Omental fat pad (tissue), 4 donors: ENCODE results near the gene TMBIM1. TPM values are rescaled to one million over a fixed set of nuclear protein-coding genes. Genes with fewer than 3 reads are reported as not detected.
A peak's percentile ranks its signal among the peaks of the same experiment; 100 is the strongest.

Source experiments
- ATAC-seq: fragments of 150-250 bp; one replicate; pipeline ENCODE4 v1.9.1; 2016; ENCODE audit warnings: mild to moderate bottlenecking, moderate library complexity; ENCODE audit not compliant: low FRiP score
- DNase-seq: peaks from one replicate; pipeline ENCODE4 v3.0.0-alpha.2; 2019; ENCODE audit warnings: low spot score
- CTCF ChIP-seq, 3 donors: fragments of 450-650 bp; IDR thresholded peaks; one replicate each; pipeline ENCODE4 v1.5.1; 2016 to 2017; ENCODE audit warnings: antibody characterized with exemption in 3 of 3, mild to moderate bottlenecking in 3 of 3, moderate library complexity in 2 of 3
- total RNA-seq, 4 donors: library from RNA; depleted of rRNA; stranded (reverse); fragments of >200 nt; gene quantifications; one replicate each; pipeline ENCODE4 v1.1.0, GENCODE V29; 2016

TMBIM1 gene
- total RNA-seq, 4 donors from 2014 or later = 190 to 689 (median 399) TPM

GRCh38 chr2:218325566-218326160, 33.4 kb upstream of the TMBIM1 start:
- no peak for TF ChIP-seq CTCF (IDR thresholded peaks at IDR 0.05)
- DNase-seq (no peak), ATAC-seq (no peak)

- no peak for TF ChIP-seq CTCF (IDR thresholded peaks at IDR 0.05)
- ATAC-seq (peak; percentile 61), DNase-seq (peak; percentile 35)
Measured at GRCh38 chr2:218323526-218324472, 31.5 kb upstream of the TMBIM1 start.

GRCh38 chr2:218322768-218323525, 30.6 kb upstream of the TMBIM1 start:
- peak; percentile 42 for DNase-seq
- peak; percentile 84 for ATAC-seq
- TF ChIP-seq CTCF (IDR thresholded peaks at IDR 0.05) = no peak

GRCh38 chr2:218320704-218321336, 28.5 kb upstream of the TMBIM1 start:
- TF ChIP-seq CTCF (IDR thresholded peaks at IDR 0.05) = no peak
- ATAC-seq (no peak), DNase-seq (no peak)

GRCh38 chr2:218319813-218320365, 27.6 kb upstream of the TMBIM1 start:
- TF ChIP-seq CTCF (IDR thresholded peaks at IDR 0.05) = no peak
- DNase-seq (no peak), ATAC-seq (no peak)

GRCh38 chr2:218318241-218318640, 25.9 kb upstream of the TMBIM1 start:
- ATAC-seq = no peak
- TF ChIP-seq CTCF (IDR thresholded peaks at IDR 0.05) = no peak
- no peak for DNase-seq
